Prostate gland (tissue), 2 donors: Measurements from ENCODE around the gene STOM.

ENCODE experiments used
- CTCF ChIP-seq, 4 experiments: fragments of 200-600 bp in 2 of 4; fragments of 450-650 bp in 2 of 4; sonication (generic) in 2 of 4; IDR thresholded peaks; 1 replicate in 3 of 4; 2 replicates in 1 of 4; pipeline ENCODE4 v1.5.1; 2016 to 2019; ENCODE audit warnings: antibody characterized with exemption in 4 of 4, mild to moderate bottlenecking in 2 of 4, moderate library complexity in 2 of 4
- POLR2A ChIP-seq: fragments of 450-650 bp; IDR thresholded peaks from one replicate; pipeline ENCODE4 v1.6.1; 2016; ENCODE audit warnings: antibody characterized with exemption, mild to moderate bottlenecking
- POLR2AphosphoS5 ChIP-seq: sonication (generic); formaldehyde crosslinking; IDR thresholded peaks from one replicate; pipeline ENCODE4 v1.6.1; 2017; ENCODE audit warnings: antibody characterized with exemption

- TF ChIP-seq POLR2A (no peak), POLR2AphosphoS5 (no peak), CTCF (IDR thresholded peaks at IDR 0.05) (no peak)
These were observed 75.8 kb downstream of the STOM start for GRCh38 chr9:121294151-121294743.
